Inflammatory macrophage treated with lipopolysaccharide for 4 hours (primary cell): ENCODE data around the gene ATL1.
"Not testable (repeated sequence)": the region's sequence is repeated elsewhere in the genome, so short reads cannot be mapped to it uniquely, and the experiment has no call there.

Experiments used
- DNase-seq: peaks from one replicate; pipeline ENCODE4 v3.0.0-alpha.2; 2020

ATL1 gene

DNA sequence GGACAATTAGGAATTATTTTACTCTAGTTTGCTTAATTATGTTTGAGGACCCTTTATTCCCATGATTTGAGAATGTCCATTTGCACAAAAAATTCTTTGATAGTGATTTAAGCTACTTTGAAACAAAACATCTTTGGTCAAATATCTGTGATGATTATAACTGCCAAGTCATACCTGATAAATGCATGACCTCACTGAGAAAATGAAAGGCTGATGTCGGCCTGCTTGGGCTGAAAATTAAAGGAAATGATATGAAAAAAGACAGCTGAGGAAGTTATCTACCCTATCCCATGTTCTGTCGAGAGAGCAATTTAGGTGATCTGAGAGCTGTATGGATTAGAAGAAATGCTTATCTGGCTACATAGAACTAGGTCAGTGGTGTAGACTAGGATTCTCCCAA is 43.6 kb downstream of the ATL1 start:
- no peak for DNase-seq

DNA sequence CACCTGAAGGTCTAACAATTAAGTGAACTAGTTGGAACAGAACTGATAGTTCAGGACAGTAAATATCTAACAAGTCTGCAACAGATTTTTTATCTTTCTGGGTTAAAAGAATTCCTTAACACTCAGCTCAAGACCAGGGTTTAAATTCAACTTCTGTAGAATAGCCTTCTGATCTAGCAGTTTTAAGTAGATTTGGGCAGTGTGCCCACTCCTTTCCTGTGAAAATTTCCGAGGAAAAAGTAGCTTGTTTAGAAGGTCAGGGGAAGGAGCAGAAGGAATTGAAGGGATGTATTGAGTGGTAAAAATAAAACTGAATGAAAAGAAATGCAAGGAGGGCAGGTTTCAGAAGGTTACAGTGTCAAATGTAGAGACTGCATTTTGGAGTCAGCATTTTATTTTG is 45.8 kb downstream of the ATL1 start:
- no peak for DNase-seq

DNA sequence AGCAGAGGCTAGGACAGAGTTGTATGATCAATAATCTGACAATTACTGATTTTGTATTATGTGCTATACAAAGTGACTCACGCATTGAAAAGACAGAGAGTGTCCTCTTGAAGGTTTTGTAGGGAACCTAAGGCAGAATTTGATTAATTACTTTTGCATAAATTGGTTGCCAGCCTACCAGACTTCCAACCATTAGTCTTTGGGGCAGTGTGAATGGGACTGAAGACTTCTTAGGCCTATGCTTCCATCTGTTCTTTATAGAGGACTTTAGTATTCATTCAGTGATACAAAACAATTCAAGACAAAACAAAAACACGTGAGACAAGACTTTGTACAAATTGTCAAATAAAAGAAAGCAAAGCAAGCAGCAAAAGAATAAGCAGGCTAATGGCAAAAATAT is 46.5 kb downstream of the ATL1 start:
- DNase-seq: no peak

DNA sequence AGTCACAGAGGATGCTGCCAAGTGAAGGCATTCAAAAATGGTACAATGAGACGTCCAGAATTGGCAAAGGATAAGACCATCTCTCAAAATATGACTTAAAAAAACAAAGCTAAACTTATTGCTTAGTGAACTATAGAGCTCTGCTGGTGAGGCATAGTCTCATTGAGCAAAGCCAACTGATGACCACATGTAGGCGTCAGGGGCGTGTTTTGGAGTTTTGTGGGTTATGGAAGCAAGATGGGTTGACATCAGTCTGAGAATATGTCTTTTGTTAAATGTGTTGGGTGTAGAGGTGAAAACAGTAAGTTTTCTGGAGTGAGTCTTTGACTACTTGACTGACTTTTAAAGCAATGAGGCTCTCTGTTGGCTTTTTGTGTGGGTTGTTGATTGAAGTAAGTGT is 47.2 kb downstream of the ATL1 start:
- DNase-seq: peak; percentile 56

DNA sequence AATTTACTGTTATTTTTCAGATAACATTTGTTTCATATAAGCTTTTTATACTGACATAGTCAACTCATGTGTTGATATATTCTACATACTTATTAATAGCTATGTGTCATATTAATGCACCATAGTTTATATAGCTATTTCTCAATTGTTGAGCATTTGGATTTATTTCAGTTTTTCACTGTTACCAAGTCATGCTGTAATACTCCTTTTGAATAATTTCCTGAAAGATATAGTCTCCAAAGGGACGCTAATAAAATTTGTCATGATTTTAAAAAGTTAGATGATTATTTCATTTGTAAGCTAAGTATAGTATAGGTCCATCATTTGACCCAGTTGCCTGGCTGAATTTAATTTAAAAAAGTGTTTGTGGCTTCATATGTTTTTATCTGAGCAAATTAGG is 47.8 kb downstream of the ATL1 start:
- DNase-seq: no peak

DNA sequence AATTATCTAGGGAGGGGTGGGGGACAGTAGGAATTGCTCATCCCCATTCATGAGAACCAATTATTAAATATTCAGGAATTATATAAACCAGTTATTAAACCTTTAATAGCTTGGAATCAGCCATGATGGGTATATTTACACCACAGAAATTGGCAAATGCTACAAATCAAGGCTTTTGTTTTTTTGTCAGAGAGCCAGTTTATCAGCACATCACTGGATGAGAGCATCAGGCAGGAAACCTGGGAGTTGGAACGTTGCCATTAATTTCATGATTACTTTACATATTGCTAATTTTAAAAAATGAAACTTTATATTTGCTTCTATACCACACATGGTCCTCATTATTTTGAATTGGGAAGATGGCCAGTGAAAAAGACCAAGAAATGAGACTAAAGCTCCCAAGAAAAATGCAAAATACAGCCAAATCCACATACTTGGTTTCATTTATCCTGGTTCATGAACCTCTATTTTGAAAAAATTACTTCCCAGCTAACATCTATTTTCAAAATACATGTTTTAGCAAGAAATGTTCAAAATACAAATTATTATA is 48.4 kb downstream of the ATL1 start:
- DNase-seq: no peak

DNA sequence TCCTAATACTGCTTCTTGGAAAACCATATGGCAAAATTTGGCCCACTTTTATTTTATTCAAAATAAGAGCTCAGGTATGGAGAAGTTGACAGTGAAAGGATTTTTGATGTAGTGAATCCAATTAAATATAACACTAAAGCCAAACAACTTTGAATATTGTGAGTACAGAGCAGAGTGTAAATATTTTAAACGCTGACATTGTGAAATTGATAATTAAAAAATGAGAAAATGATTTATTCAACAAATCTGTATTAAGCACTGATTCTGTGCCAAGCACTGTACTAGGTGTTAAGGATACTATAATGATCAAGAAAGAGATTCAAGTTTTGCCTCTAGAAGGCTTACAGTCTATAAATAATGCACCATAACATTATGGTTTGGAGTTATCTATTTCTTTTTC is 50.5 kb downstream of the ATL1 start:
- DNase-seq: no peak

DNA sequence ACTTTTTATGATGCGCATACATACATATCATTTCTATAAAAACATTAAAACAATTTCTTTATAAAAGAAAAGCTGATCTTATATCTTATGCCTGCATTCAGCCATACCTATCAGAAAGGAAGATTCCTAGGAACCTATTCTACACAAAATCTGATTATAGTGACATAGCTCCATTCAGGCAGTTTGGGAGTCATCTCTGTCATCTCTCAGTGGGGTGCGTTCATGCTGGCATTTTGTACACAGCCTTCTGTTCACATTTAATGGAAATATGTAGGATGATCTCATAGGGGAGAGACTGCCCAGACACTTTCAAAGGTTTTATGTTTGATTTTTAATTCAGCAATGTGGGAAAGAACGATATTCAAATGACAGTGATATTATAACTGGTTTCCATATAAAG is 52.9 kb downstream of the ATL1 start:
- DNase-seq: no peak

DNA sequence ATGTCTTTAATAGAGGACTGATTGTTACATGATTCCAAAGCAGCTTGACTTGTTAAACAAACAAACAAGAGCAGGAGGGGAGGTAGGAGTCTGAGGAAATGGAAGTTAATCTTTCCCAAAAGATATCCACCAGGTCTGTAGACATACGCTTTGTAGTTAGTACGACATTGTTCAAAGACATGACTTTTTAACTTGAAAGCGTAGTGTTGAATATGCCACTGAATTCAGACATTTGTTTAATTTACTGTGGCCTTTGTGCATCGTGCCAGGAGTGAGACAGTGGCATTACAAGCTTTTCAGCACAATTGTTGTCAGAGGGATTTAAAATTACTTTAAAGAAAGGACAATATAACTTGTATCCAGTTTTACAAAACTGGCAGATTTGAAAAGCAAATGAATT is 55.1 kb downstream of the ATL1 start:
- DNase-seq: no peak

DNA sequence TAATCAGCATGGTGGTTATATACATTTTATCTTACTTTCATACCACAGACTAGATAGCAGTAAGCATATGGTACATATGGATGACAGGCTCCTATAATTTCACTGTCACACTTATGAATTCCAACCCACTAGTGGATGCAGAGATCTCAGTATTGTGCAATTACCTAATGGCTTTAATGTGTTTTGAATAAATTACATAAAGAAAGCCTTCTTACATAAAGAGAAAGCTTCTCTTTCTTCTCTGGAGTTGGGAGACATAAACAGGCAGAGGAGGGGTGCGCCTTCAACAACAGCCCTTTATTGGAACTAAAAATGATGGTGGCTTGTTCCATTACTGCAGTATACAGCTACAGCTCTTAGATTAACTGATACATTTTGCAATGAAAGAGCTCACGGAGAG is 55.6 kb downstream of the ATL1 start:
- no peak for DNase-seq

DNA sequence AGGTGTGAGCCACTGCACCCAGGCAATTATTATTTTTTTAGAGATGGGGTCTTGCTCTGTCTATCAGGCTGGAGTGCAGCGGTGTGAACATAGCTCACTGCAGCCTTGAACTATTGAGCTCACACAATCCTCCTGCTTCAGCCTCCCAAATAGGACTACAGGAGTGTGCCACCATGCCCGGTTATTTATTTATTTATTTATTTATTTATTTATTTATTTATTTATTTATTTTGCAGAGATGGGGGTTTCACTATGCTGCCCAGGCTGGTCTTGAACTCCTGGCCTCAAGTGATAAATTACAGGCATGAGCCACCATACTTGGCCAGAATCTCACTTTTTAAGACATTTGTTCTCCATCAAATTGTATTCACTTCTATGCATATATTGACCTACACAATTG is 56.3 kb downstream of the ATL1 start:
- no peak for DNase-seq

DNA sequence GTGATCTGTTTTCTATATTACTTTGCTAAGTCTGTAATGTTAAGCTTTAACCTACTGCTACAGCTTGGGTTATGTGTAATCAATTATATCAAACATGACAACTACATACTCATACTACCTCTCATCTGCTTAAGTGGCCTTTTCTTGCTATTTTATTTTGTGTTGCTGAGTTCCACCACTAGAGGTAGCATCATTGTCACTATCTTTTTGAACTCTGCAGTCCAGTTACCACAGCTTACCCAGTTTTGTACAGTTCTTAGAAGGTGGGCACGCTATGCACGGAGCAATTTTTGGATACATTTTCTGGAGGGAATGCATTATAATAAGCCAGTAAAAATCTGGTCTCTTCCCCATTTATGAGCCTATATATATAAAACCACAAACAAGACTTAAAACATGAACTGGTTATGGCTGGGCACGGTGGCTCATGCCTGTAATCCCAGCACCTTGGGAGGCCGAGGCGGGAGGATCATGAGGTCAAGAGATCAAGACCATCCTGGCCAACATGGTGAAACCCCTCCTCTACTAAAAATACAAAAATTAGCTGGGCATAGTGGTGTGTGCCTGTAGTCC is 59.7 kb downstream of the ATL1 start:
- DNase-seq: peak; percentile 7

DNA sequence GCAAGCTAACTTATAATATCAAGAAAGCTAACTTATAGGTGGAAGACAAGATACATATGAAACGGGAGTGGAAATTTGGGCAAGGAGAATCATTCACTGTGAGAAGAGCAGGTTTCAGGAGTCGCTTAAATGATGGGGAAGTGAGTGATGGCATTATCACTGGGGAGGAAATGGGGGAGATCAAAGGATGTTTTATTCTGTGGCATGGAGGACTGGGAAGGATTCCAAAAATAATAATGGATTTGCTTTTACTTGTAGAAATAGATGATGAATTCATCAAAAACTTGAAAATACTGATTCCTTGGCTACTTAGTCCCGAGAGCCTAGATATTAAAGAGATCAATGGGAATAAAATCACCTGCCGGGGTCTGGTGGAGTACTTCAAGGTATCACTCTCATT is 60.4 kb downstream of the ATL1 start:
- DNase-seq: no peak

DNA sequence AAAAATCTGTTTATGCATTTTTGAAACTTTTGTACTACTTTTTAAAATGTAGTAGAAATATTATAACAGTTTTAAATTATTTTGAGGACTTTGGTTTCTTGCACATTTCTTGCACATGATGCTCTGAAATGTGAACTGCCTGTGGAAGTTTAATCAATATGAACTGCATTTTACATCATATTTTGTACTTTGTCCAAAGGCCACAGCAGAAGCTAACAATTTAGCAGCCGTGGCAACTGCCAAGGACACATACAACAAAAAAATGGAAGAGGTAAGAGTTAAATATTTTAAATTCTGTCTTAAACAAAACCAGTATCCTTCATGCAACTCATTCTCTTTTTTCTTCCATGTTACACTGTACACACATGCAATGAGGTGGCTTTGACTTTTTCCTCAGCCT is 63.0 kb downstream of the ATL1 start:
- DNase-seq: no peak

DNA sequence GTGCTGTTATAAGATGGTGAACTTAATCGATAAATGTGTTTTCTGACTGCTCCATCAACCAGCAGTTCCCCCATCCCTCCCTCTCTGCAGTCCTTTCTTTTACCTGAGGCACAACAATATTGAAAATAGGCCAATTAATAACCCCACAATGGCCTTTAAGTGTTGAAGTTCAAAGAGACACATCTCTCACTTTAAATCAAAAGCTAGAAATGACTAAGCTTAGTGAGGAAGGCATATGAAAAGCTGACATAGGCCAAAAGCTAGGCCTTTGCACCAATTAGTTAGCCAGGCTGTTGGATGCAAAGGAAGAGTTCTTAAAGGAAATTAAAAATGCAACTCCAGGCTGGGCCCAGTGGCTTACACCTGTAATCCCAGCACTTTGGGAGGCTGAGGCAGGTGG is 64.5 kb downstream of the ATL1 start:
- no peak for DNase-seq

DNA sequence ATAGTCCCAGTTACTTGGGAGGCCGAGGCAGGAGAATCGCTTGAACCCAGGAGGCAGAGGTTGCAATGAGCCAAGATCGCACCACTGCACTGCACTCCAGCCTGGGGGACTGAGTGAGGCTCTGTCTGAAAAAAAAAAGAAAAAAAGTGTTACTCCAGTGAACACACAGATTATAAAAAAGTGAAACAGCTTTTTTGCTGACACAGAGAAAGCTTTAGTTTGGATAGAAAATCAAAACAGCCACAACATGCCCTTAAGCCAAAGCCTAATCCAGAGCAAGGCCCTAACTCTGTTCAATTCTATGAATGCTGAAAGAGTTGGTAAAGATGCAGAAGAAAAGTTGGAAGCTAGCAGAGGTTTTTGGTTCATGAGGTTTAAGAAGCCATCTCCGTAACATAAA is 65.0 kb downstream of the ATL1 start:
- not testable (repeated sequence) for DNase-seq

DNA sequence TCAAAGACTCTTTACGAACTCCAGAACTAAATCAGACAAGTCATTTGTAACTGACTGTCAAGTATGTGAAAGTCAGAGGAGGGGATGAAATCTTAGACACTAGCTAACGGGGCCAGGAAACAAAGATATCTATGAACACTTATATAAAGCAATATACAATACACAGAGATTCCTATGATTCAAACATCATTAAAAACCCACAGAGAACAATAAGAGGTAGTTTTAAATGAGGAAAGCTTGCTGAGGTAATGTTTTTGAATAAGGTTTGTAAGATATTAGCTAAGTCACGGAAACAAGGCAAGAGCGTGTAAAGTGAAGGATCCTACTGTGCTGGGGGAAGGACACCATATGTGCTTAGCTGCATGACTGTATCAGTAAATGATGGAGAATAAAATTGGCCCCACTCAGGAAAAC is 71.5 kb downstream of the ATL1 start:
- DNase-seq: no peak

DNA sequence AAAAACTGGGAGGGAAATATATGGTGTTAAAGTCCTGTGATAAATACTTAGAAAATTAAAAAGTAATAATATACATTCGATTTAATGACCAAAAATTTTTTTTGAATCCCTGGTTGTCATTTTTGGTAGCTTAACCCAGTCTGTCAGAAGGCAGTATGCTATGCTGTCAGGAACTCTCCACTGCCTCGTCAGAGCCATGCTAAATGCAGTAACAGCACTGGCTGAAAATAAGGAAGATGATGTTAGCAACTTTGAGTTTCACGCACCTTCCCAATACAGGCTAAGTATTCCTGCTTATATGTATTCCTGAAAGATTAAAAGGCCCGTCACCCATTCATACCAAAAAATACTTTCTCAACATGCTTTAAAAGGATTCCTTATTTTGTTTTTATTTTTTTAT is 74.0 kb downstream of the ATL1 start:
- no peak for DNase-seq

DNA sequence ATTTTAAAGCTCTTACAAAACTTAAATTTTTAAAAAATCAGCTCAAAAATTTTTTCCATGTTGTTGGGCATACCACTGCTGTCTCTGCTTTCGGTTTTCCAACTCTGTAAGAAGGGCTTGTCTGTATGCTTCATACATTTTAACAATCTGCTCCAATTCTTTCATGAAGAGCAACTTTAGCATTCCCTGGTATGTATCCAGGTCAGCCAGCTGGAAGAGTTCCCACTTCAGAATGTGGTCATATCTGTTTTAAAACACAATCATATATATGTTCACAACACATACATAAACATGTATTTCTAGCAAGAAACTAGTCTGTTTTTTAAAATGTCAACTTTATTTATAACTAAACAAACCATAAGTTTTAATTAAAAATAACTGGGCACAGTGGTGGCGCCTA is 75.2 kb downstream of the ATL1 start:
- DNase-seq: no peak

DNA sequence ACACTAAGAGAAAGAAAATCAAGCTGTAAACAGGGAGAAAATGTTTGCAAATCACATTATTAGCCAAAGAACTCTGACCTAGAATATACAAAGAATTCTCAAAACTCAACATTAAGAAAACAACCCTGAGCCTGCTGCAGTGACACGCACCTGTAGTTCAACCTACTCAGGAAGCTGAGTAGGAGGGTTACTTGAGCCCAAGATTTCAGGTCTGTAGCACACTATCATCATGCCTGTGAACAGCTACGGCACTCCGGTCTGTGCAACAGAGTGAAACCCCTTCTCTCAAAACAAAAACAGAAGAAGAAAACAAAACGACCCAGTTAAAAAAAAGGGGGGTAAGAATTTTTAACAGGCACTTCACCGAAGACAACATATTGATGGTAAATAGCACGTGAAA is 87.3 kb downstream of the ATL1 start:
- DNase-seq: no peak

DNA sequence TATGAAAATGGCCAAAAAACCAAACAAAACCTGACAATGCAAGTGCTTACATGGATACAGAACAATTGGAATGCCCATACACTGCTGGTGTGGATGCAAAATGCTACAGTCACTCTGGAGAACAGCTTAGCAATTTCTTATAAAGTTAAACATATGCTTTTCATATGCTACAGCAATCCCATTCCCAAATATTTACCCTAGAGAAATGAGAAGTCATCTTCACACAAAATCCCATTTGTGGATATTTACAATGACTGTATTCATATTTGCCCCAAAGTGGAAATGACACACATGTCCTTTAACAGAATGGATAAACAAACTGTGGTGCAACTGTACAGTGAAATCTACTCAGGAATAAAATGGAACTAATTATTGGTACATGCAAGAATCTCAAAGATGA is 87.8 kb downstream of the ATL1 start:
- no peak for DNase-seq

DNA sequence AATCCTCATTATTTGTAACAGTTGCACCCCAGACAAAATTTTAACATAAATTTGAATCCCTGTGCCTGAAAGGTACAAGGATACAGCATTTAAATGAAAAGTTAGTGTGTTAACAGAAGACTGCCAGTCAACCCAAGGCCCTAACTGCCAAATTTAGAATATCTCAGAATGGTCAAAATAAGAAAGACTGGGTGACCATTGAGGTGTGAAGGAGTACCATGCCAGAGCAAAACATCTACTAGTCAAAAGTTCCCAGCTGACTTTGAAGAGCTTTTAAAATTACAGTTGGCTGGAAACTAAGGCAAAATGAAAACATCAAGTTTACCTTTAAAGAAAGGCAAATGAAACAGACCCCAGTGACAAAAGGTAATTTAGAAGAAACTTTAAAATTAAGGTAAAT is 89.7 kb downstream of the ATL1 start:
- DNase-seq: no peak

DNA sequence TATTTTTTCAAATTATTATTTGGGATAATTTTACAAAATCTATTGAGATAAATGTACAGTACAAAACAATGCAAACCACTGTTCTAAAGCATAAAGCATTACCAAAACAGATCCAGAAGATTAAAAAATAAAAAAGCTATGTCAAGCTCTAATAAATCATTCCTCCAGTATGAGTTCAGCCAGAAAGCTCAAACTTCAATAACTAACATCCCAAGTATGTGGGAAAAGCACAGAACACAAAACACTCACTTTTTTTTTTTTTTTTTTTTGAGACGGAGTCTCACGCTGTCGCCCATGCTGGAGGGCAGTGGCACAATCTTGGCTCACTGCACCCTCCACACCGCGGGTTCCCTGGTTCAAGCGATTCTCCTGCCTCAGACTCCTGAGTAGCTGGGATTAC is 96.8 kb downstream of the ATL1 start:
- DNase-seq: no peak

DNA sequence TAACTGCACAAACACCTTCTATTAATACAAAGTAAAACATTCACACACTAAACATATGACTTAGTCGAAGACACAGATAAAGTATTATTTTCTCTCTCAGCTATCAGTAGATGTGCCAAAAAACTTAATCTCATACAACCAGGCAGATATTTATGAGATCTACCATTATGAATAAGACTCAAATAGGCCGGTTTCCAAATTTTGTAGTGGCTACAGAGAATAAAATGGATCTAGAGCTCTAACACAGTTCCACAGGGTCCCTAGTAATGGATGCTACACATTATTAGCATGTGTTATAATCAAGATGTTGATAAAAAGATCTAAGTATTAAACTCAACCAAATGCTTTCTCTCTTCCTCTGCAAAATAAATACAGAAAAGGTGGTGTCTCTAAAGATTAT is 97.8 kb downstream of the ATL1 start:
- no peak for DNase-seq

DNA sequence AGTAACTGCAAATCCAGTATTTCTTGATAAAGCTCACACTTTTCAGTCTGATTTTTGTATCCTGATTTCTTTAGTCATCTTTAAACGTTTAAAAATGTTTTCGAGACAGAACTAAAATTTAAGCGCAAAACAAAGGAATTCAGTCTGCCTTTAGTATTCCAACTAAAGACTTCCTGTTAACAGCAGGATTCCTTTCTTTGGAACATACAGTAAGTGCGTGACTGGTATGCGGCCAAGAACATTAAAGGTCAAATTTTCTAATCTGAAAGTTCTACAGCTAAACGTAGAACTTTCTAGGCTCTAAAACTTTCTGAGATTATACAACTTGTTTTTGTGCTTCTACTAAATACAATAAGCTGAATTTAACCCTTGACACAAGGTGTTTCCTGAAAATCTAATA is 98.3 kb downstream of the ATL1 start:
- DNase-seq: no peak
